NCI-H524 (cell line): ENCODE measurements around the gene RBM45.
"Not testable (repeated sequence)": the region's sequence is repeated elsewhere in the genome, so short reads cannot be mapped to it uniquely, and the experiment has no call there.

Experiments used
- DNase-seq, 2 experiments: peaks; one replicate each; lab custom pipeline; 2025; lab: John Stamatoyannopoulos, UW

Gene RBM45, protein sequence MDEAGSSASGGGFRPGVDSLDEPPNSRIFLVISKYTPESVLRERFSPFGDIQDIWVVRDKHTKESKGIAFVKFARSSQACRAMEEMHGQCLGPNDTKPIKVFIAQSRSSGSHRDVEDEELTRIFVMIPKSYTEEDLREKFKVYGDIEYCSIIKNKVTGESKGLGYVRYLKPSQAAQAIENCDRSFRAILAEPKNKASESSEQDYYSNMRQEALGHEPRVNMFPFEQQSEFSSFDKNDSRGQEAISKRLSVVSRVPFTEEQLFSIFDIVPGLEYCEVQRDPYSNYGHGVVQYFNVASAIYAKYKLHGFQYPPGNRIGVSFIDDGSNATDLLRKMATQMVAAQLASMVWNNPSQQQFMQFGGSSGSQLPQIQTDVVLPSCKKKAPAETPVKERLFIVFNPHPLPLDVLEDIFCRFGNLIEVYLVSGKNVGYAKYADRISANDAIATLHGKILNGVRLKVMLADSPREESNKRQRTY

DNA sequence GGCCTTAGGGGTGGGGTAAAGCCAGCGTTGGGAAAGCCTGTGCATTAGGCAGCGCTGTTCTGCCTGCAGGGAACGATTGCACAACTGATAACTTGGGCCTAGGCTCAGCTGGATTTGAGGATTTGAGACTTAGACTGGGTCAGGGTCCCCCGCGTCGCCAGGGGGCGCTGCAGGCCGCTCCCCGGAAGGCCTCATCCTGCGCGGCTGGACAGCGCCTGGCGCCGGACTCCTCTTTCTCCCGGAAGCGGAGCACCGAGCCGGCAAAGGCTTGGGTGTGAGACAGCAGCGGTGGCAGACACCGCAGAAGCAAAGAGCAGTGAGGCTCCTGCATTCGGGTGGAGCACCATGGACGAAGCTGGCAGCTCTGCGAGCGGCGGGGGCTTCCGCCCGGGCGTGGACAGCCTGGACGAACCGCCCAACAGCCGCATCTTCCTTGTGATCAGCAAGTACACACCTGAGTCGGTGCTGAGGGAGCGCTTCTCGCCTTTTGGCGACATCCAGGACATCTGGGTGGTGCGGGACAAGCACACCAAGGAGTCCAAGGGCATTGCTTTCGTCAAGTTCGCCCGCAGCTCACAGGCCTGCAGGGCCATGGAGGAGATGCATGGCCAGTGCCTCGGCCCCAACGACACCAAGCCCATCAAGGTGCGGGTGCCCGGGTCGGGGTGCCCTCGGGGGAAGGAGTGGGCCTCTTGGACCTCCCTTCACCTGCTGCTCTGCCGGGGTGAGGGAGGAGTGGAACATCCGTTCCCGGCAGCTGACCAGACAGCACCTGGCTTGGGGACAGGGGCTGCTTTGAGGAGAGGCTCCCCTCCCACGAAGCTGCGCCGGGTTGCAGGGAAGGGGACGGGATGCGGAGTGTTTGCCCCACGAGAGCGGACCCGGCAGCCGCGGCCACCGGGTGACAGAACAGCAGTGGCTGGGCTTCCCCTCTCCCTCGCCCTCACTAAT is at the start of gene RBM45:
TSS of gene RBM45 (plus strand) at position 236 of the 951 bp plus-strand sequence. CDS start at position 346, 110 bp downstream.
- peak; percentile 71 to 87 for DNase-seq

DNA sequence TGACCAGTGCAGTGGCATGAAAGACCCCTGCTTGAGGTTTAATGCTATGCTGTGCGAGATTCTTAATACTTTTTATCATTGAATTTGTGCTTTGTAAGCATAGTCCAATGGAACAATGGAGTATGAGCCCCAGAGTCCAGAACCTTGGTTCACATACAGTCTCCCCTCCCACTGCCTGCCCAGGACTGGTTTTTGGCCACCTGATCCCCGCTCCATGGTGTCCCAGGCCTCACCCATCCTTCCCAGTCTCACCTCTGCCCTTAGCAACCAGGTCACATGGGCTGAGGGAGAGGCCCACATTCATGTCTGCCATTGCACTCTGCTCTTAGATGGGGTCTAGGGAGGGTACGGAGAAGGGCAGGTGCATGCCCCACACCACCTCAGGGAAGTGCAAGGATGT is 45.9 kb upstream of the RBM45 start:
- no peak for DNase-seq

DNA sequence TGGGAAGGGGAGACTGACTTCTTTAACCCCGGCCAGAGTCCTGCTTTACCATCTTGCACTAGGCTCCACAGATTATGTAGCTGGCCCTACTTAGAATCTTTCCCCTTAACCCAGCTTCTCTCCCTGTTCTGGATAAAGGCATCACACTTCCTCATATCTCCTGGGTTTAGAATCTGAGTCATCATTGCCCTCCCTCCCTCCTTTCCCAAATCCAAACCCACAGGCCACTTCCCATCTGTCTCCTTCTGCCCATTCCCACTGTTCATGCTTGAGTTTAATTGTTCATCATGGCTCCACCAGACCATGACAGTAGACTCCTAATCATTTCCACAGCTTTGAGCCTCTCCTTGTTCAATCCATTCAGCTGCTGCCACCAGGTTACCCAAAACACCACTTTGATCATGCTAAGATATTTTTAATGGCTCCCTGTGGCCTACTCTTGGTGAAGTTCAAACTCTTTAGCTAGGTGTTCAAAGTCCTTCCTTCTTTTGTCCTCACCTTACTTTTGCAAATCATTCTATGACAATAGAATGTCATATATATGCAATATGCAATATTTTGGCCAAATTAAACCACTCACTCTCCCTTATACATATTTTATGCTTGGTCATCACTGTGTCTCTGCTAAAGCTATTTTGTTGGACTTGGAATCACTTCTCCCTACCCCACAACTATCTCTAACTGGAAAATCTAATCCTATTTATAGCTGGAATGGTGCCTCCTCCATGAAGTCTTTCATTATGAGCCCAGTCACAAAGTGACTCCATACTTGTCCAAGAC is 45.2 kb upstream of the RBM45 start:
- peak in 1 of 2 experiments; percentile 33 for DNase-seq

DNA sequence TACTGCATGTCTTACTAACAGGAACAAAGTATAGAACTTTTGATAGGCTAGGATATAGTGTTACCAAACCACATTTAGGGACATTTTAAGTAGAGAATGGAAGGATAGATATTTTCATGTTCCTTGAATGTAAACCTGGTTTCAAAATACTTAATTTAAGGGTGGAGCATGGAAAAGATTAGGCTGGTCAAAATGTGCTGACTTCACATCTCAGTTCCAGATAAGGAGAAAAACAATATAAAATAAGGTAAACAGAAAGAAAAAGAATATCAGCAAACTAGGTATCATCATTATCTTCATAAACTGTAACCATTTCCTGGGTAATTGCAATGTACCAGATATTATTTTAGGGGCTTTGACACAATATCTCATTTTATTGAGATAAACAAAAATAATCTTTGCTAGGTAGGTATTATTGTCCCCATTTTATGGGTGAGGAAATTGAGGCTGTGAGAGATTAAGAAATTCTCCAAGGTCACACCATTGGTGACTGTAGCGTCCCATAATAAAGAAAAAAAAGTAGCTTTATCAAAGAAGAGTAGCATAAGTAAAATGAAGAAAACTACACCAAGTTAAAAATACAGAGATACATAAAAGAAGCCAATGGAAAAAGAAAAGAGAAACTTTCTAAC is 43.3 kb upstream of the RBM45 start:
- no peak for DNase-seq

DNA sequence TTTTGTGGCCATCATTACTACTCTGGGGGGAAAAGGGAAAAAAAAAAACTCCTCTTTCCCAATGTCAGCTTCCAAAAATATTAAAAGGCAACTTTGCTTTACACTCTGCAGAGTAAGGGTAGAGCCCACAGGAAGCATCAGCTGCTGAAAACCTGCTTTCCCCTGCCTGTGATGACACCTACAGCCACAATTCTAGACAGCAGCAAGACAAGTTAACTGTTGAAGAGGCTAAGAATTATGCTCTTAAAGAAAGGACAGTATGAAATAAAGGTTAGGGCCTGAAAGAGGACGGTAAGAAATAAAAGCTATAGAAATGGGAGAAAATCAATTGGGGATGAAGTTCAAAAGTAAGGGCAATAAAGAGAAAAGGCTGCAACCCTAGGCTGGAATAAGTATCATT is 42.7 kb upstream of the RBM45 start:
- peak in 1 of 2 experiments; percentile 1 for DNase-seq

DNA sequence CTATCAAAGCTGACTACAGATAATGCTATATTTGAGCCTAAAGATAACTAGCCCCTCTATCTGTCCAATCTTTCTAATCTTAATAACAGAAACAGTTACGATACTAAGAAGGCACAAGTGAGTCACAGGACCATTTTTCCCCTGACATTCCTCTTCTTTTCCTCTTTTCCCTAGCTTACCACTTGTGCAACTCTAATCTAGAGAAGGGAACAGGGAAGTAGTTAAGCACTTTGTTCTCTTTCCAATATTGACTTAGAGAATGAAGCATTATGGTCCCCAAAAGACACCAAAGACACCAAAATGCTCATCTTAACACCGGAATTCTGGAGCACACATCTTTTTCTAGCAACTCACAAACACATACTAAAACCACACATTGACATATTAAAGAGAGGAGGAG is 41.4 kb upstream of the RBM45 start:
- DNase-seq, result no peak

DNA sequence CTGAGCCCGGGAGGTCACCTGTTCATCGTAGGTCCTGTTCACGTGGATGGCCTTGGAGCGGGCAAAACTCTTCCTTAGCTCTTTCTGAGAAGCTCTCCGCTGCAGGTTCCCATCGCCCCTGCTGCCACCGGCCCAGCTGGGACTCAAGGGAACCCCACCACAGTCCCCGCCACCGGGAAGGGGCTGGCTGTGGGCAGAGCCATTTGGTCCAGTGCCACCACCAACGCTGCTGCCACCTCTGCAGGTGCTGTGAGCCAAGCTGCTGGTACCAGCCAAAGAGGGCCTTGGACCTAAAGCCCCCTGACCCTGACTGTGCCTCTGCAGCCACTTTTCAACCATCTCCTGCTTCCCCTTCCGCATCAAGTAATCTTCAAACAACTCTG is 40.2 kb upstream of the RBM45 start:
- no peak for DNase-seq

DNA sequence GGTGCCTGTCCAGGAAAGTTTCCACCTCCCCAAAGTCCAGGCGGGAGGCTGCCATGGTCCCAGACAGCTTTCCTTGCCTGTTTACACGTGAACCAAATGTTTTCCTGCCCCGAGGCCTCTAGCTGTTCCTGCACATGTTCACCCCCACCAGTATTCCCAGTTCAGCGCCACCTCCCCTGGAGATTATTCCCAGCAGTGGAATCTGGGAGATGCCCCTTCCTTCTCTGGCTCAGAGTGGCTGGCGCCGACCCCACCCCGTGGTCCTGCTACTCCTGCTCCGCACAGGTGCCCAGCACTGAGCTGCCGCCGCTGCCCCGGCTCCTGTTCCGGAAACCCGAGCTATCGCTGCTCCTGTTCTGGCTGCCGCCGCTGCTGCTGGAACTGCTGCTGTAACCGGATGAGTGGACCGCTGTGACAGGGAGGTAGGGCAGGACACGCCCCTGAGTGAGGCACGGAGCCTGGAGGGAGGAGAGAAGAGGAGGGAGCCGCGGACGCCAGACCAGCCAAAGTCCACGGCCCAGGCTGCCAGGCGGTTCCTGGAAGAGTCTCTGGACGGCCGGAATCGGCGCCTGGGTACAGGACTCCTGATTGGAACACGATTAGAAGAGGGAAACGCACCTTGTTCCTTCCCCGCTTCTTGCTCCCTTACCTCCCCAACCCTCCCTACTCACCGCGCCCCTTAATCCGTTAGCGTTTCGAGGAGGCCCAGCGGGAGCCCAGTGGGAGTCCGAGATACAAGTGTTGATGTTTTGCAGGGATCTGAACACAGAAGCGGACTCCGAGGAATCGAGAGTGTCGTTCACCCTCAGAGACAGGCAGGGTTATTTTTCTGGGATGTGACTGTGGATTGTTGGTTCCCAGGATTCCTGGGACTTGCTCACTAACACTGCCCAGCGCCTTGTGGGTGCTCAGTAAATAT is 39.6 kb upstream of the RBM45 start, which contains the start of gene PDE11A:
TSS of gene PDE11A (minus strand) at position 395 of the 919 bp plus-strand sequence. CDS start at position 55, 340 bp downstream.
- DNase-seq, result peak; percentile 72 to 75

DNA sequence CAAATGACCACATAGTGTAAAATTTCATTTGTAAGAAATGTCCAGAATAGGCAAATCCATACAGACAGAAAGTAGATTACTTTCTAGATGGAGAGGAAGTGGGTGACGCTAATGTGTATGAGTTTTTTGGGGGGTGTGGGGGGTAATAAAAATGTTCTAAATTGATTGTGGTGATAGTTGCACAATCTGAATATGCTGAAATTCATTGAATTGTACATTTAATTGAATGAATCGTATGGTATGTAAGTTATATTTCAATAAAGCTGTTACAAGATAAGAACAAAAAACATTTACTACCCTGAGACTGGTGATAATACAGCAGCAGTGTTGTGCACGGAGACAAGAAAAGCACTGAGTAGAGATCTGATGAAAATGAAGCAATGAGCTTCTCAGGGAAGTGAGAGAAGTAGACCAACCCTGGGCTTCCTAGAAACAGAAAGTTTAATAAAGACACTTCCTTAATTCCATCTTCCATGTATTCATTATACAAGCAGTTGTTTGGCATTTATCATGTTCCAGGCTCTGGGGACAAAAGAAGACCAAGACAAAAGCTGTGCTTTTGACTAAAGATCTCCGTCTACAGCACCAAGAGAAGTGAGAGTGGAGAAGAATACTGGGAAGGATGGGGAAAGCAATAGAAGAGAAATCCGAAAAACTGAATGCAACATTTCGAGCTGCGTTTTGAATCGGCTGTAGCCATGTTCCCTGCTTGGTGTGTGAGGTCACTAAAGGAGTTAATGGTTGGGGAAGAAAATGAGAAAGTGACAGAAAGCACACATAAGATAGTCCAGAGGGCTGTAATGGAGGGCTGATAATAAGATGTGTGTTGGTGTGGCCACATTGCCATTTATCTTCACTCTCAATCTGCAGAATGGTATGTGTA is 37.9 kb upstream of the RBM45 start:
- DNase-seq, result no peak

DNA sequence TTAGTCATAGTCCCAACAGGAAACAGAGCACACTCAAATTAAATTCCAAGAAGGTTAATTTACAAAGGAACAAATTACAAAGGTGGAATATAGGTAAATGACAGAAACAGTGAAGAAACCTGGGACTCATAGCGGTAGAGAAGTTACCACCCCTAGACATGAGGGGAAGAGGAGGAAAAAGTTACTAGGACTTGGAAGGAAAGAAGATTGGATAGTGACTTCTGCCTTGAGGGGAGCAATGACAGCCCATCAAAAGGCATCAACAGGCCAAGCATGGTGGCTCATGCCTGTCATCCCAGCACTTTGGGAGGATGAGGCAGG is 37.3 kb upstream of the RBM45 start:
- DNase-seq, result no peak

DNA sequence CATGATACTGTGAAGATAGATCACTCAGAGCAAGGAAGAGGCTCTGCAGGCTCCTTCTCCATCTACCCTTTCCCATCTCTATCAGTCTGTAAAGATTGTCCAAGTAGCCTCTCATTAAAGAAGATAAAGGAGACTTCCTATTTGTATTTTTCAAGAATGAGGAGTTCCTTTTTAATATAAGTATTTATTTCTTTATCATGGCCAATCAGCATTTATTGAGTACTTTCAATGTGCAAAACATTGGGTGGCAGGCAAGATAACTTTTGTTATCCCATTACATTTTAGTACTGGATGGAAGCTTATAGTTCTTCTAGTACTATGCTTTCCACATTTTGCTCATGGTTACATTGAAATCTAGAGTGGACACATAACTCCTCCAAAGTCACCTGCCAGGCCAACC is 36.1 kb upstream of the RBM45 start:
- no peak for DNase-seq

DNA sequence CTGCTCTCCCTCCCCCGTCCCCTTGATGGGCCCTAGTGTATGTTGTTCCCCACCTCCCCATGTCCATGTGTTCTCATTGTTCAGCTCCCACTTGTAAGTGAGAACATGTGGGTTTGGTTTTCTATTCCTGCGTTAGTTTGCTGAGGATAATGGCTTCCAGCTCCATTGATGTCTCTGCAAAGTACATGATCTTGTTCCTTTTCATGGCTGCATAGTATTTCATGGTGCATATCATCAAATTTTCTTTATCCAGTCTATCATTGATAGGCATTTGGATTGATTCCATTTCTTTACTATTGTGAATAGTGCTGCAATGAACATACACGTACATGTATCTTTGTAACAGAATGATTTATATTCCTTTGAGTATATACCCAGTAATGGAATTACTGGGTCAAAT is 33.0 kb upstream of the RBM45 start:
- DNase-seq, result not testable (repeated sequence)

DNA sequence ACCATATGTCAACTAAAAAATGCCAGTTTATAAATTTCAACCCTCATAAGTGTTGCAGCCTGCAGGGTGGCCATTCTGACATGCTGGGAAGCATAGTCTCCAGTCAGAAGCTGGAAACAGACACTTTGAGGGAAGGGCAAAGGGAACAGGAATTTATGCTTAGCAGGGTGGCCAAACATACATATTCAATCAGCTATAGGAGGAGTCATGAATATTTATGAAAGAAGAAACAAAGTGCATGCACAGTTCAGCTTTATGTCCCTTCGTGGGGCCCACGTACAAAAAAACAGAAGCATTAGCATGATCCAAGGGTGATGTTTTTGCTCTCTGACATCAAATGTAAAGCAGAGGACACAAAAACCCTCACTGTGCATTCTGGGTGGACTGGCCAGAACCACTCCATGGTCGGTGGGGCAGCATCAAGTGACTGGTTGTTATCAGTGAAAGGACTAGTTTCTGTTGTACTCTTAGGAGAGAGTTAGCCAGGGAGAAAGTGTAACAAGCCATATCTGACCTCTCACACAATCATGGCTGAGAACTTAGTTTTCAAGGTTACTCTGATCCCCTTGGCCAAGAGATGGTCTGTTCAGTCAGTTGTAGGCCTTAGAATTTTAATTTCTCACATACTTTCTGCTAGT is 29.7 kb upstream of the RBM45 start:
- no peak for DNase-seq

DNA sequence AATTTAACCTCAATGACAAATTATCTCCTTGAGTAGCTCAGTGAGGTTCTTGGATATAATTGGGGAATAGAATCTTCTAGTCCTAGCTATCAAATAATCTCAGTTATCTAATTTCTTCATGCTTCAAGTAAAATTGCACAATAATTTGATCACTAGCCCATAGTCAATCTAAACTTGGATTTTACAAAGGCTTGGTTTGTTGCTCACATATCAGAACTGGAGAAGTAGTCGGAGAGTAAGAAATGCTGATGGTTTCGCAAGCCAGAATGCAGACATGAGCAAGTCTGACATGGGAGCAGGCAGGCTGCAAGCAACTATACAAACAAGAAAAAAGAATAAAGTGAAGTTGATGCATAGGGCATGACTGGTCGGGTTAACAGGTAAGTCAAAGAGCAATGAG is 28.0 kb upstream of the RBM45 start:
- DNase-seq, result no peak

DNA sequence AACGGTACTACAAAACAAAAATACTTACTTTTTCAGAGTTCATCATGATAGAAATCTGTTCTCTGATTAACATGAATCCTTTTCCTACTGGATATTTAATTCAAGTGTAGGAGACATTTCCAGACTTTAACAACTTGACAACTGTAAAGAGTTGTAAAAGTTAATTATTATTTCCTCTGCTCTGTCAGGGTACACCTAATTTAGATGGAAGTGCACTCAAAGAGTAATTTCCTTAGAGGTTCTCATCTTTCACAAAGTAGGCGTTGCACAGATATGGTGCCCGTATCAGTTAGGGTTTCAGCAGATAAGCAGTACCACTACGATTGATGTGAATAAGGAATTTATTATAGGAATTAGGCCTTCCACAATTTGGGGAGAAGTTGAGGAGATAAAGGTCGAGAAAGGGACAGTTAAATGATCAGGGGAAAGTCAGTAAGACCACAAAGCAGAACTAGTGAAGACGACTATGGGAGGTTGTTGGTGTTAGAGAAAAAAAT is 23.4 kb upstream of the RBM45 start:
- DNase-seq, result no peak

DNA sequence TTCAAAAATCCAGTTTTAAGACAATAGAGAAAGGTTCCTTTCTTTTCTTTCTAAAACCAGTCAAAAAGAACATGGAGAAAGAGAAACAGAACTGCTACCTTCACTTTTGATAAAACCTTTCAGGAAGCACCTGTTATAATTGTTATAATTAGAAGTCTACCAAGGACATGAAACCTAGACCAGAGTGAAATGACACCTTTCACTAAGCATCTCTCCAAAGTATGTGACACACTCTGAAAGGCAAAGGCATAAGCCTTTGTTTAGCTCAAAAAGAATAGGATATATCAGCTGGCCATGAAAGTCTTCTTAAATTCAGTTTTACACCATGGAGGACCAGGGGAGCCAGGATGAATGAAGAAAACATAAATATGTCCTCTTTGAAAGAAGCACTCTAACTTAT is 18.8 kb upstream of the RBM45 start:
- no peak for DNase-seq

DNA sequence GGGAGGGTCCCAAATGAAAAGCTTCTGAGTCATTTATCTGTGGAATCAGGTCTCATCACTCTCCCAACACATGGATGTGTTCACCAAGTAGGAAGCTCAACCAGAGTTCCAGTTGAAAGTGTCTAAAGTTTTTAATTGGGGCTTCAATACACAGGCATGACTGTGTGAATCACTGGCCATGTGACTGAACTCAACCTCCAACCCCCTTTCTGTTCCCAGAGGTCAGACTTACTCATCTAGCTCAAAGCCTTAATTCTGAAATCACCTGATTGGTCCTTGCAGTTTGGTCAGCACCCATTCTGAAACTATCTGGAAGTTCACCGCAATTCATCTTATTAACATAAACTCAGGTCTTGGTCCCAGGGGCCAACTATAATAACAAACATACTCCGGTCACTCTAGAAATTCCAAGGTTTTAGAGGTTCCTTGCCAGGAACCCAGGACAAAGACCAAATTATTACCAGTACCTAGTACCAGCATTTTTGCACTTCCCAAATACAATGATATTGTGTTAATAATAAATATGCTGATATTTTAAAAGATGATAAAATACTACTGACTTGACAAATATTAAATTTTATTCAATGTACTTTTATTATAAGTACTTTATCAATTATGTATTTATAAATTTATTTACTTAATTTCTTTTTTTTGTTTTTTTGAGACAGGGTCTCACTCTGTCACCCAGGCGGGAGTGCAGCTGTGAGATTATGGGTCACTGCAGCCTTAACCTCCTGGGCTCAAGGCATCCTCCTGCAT is 10.7 kb upstream of the RBM45 start:
- no peak for DNase-seq

DNA sequence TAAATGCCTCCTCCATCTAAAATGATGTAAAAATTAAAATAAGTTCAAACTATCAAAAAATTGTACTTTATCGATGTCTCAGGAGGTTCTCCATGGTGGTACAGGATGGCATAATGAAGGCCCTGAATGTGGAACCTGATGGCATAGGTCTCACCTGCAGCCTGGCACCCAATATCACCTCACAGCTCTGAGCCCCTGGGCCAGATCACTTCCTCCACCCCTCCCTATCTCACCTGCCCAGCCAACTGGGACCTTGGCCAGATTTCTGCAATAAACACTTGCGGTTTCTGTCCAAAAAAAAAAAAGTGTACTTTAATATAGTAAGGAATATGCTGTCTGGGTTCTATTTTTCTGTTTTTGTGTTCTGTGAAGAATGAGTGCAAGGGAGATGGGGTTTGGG is 6.7 kb upstream of the RBM45 start:
- no peak for DNase-seq
